RWPE1 (cell line): Measurements from ENCODE around the gene S100A16.

Experiments
- CTCF ChIA-PET: fragments of 350-600 bp; sonication (Branson Sonifier 250); formaldehyde crosslinking; extraction: SDS; loops from one replicate; lab custom pipeline; 2021; lab: Yijun Ruan, JAX
- POLR2A ChIA-PET: fragments of 400-600 bp; formaldehyde crosslinking; extraction: SDS; loops from one replicate; lab custom pipeline; 2020; ENCODE audit warnings: antibody characterized with exemption; ENCODE audit not compliant: low non-redundant PET; lab: Yijun Ruan, JAX
- DNase-seq: peaks from one replicate; pipeline ENCODE4 v3.0.0; 2012; ENCODE audit warnings: low spot score
- H3K27ac ChIP-seq: fragments of 450-650 bp; 2 replicates; pipeline ENCODE4 v1.5.1; 2017
- TF ChIP-seq, protein P1 (sequence below): fragments of 450-650 bp; conservative IDR thresholded peaks from 2 replicates; pipeline ENCODE4 v1.5.1; 2017; ENCODE audit warnings: low read depth, mild to moderate bottlenecking

S100A16 gene

DNA sequence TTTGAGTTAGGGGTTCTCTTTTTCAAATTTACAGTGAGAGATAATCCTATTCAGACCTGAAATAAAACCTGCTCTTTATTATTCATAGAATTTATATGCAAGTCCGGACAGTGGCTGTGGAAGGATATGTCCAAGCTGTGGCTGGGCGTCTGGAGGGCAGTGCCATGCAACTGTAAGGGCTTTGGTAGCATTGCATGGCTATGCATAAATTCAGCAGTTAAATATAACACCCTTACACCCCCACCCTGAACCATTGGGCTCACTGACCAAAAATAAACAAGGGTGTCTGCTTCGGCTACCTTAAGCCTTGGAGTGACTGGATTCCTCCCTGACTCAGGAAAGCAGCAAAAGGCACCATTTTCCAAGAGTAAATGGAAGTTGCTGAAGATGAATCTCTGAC is 26.3 kb upstream of the S100A16 start:
- TF ChIP-seq, protein P1, sequence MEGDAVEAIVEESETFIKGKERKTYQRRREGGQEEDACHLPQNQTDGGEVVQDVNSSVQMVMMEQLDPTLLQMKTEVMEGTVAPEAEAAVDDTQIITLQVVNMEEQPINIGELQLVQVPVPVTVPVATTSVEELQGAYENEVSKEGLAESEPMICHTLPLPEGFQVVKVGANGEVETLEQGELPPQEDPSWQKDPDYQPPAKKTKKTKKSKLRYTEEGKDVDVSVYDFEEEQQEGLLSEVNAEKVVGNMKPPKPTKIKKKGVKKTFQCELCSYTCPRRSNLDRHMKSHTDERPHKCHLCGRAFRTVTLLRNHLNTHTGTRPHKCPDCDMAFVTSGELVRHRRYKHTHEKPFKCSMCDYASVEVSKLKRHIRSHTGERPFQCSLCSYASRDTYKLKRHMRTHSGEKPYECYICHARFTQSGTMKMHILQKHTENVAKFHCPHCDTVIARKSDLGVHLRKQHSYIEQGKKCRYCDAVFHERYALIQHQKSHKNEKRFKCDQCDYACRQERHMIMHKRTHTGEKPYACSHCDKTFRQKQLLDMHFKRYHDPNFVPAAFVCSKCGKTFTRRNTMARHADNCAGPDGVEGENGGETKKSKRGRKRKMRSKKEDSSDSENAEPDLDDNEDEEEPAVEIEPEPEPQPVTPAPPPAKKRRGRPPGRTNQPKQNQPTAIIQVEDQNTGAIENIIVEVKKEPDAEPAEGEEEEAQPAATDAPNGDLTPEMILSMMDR, result no peak
- H3K27ac ChIP-seq, result no peak overlapping the region
- DNase-seq, result no peak
- ChIA-PET CTCF (interaction anchor here (1.6 kb wide), 1 partner anchor 67 kb away, joined by 4 read pairs; no protein-coding TSS in a partner anchor), POLR2A (interaction anchor here (0.7 kb wide), 1 partner anchor 13 kb away, joined by 3 read pairs; no protein-coding TSS in a partner anchor)

DNA sequence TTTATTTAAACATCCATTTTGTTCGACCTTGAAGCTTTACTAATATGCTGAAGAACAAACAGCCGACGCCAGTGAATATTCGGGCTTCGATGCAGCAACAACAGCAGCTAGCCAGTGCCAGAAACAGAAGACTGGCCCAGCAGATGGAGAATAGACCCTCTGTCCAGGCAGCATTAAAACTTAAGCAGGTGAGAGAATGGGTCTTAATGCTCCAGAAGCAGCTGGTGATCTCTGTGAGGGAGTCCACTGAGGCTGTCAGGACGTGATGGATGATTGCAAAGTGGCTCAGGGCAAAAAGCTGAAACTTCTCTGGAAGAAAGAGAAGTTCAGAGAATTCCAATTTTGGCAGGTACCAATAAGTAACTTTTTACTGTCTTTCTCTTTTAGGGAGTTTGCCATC is 25.3 kb upstream of the S100A16 start:
- CTCF ChIA-PET, result interaction anchor here (0.6 to 1.6 kb wide), 2 partner anchors 15 to 66 kb away, joined by 4 to 5 read pairs; no protein-coding TSS in a partner anchor
- DNase-seq, result no peak
- H3K27ac ChIP-seq, result no peak overlapping the region
- TF ChIP-seq, protein P1, result no peak
- POLR2A ChIA-PET, result no interaction called here

DNA sequence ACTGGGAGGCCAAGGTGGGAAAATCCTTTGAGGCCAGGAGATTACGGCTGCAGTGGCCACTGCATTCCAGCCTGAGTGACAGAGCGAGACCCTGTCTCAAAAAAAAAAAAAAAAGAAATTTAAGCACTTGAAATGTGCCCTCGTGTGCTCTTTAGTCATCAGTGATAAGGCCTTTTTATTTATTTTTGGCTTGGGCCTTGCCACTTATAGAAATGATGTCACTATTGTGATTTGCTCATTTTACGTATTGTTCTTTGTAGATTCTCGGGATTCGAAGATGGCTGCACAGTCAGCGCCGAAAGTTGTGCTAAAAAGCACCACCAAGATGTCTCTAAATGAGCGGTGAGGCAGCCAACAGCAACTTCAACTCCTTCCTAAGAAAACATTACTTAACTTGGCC is 23.4 kb upstream of the S100A16 start:
- peak overlapping the region; percentile 100 for H3K27ac ChIP-seq
- ChIA-PET CTCF (interaction anchor here (0.7 to 1.1 kb wide), 2 partner anchors 9 to 104 kb away, joined by 4 to 5 read pairs; partner anchors contain the start of gene S100A13), POLR2A (no interaction called here)
- TF ChIP-seq, protein P1, result no peak
- DNase-seq, result no peak

DNA sequence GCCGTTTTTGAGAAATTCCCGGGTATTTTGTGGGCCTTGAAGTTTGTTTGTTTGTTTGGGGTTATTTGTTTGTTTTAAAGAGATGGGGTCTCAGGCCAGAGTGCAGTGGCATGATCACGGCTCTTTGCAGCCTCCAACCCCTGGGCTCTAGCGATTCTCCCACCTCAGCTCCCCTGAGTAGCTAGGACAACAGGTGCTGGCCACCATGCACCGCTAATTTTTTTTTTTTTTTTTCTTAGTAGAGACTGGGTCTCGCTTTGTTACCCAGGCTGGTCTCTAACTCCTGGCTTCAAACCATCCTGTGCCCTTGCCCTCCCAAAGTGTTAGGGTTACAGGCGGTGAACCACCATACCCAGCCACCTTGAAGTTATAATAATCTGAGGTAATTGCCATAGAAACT is 22.9 kb upstream of the S100A16 start:
- DNase-seq, result no peak
- ChIA-PET CTCF (interaction anchor here (1.1 to 2.5 kb wide), 2 partner anchors 8 to 63 kb away, joined by 4 to 13 read pairs; partner anchors contain the start of gene S100A13), POLR2A (interaction anchor here (0.7 kb wide), 2 partner anchors 149 to 331 kb away, joined by 3 read pairs; no protein-coding TSS in a partner anchor)
- peak overlapping the region; percentile 100 for H3K27ac ChIP-seq
- TF ChIP-seq, protein P1, result no peak

DNA sequence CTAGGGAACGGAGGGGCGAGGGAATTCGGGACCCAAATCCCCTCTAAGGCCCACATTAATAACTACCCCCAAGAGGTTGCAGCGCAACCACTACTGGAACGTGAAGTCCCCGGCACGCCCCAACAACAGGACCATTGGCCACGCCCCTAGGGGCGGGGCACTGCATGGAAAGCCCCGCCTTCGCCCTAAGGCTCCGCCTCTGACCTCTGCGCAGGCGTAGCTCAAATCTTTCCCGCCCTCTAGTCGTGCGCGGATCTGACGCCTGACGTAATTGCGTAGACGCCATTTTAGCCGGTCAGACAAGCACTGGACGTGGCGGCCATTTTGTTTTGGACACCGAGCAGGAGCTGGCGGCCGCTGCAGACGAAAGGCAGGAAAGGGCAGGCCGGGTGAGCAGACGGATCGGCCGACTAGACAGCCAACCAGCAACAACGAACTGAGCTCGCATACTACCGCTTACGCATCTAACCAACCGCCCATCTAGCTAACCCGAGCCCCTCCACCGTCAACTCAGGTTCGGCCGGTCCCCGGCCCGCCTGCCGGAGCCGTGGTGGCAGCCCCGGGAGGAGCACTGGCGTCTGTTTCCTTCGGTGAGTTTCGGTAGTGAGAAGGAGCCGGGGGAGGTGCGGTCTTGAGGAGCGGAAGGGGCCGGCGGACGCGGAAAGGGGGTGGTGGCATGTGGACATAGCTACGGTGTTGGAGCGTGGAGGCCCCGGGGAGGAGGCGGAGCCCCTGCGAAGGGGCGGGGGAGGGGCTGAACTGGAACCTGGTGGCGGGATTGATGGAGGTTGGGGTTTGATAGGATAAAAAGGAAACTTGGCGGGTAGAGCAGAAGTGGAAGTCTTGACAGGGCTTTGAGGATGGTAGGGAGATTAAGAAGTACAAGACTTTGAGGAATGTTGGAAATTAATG is 21.1 kb upstream of the S100A16 start, which contains the start of gene CHTOP:
Gene CHTOP, plus strand, starts transcription at position 313 of the 912 bp plus-strand sequence. CDS start 2,523 bp downstream, outside the sequence.
- DNase-seq, result peak; percentile 94
- CTCF ChIA-PET, result interaction anchor here (0.6 to 2.5 kb wide), 4 partner anchors 29 to 347 kb away, joined by 3 to 13 read pairs (median 4); no protein-coding TSS in a partner anchor
- H3K27ac ChIP-seq, result peak within 1 kb of the TSS; percentile 100
- TF ChIP-seq, protein P1, result no peak
- POLR2A ChIA-PET, result interaction anchor here (0.5 to 1.8 kb wide), 16 partner anchors 14 to 149 kb away, joined by 3 to 14 read pairs (median 4); partner anchors contain the start of genes S100A14 and S100A16
